Stomach (tissue), 9 donors: Measurements from ENCODE around the gene PHF2. TPM values are rescaled to one million over a fixed set of nuclear protein-coding genes. Genes with fewer than 3 reads are reported as not detected.

ENCODE experiments used
- DNase-seq, 2 donors: peaks; one replicate each; pipeline versions ENCODE4 v3.0.0 to v3.0.0-alpha.2; 2013 to 2019
- H3K27ac ChIP-seq, 5 donors: fragments of 200-600 bp in 4 of 5; sonication (generic) in 4 of 5; one replicate each; pipeline ENCODE4 v1.5.1; 2013 to 2019; ENCODE audit warnings: mild to moderate bottlenecking in 1 of 5, moderate library complexity in 1 of 5
- H3K27me3 ChIP-seq, 3 donors: fragments of 200-600 bp; sonication (generic); one replicate each; pipeline ENCODE4 v1.5.1; 2017 to 2019; ENCODE audit warnings: mixed run types in 1 of 3
- H3K36me3 ChIP-seq, 4 donors: fragments of 200-600 bp; sonication (generic); 1 replicate in 3 of 4; 2 replicates in 1 of 4; pipeline ENCODE4 v1.5.1; 2016 to 2019
- H3K4me1 ChIP-seq, 4 donors: fragments of 200-600 bp; sonication (generic); one replicate each; pipeline ENCODE4 v1.5.1; 2016 to 2019
- H3K4me3 ChIP-seq, 4 donors: fragments of 200-600 bp; sonication (generic) in 3 of 4; one replicate each; pipeline ENCODE4 v1.5.1; 2016 to 2019; ENCODE audit warnings: mild to moderate bottlenecking in 1 of 4
- H3K9me3 ChIP-seq, 4 donors: fragments of 200-600 bp; sonication (generic); one replicate each; pipeline ENCODE4 v1.5.1; 2016 to 2019
- EP300 ChIP-seq: sonication (generic); formaldehyde crosslinking; IDR thresholded peaks from one replicate; pipeline ENCODE4 v1.6.1; 2017; ENCODE audit warnings: antibody characterized with exemption
- POLR2A ChIP-seq, 4 donors: fragments of 450-650 bp; IDR thresholded peaks; one replicate each; pipeline ENCODE4 v1.6.1; 2016; ENCODE audit warnings: antibody characterized with exemption in 4 of 4, control low read depth in 2 of 4, mild to moderate bottlenecking in 1 of 4, moderate library complexity in 1 of 4
- POLR2AphosphoS5 ChIP-seq, 3 donors: sonication (generic); formaldehyde crosslinking; IDR thresholded peaks; one replicate each; pipeline ENCODE4 v1.6.1; 2016; ENCODE audit warnings: antibody characterized with exemption in 3 of 3
- WGBS, 5 donors: extraction: QIAGEN DNeasy Blood & Tissue Kit in 3 of 5; methylation state at CpG; one replicate each; pipeline versions ENCODE4 v1.1.5 to v1.1.7; 2013 to 2018; 5-methylcytosine and 5-hydroxymethylcytosine counted together
- intact Hi-C: fragments of 100-400 bp; cut with DNase I; formaldehyde crosslinking; loops from one replicate; pipeline ENCODE4 v1.15.1; 2023; ENCODE audit warnings: low total_unique reads
- polyA plus RNA-seq, 3 donors: library from polyadenylated mRNA; stranded (reverse); fragments of 200-250 nt; gene quantifications; one replicate each; pipeline ENCODE4 v1.2.3, GENCODE V29; 2013
- total RNA-seq, 5 donors: library from RNA; depleted of rRNA; stranded (reverse); fragments of >200 nt; gene quantifications; one replicate each; pipeline versions ENCODE4 v1.1.0 to v1.2.3, GENCODE V29; 2014 to 2016
- TF ChIP-seq, protein P1 (sequence below), 7 experiments: fragments of 450-650 bp in 4 of 7; fragments of 200-600 bp in 3 of 7; sonication (generic) in 3 of 7; IDR thresholded peaks; one replicate each; pipeline ENCODE4 v1.5.1; 2016 to 2019; ENCODE audit warnings: antibody characterized with exemption in 7 of 7, control low read depth in 2 of 7, mild to moderate bottlenecking in 1 of 7
- donor health status: healthy with polysubstance abuse.
- donor health status: Bipolar disorder and iron deficiency.
- donor health status: healthy.

The PHF2 gene
- total and polyA plus RNA-seq, 8 donors: 14.2 to 58.0 (median 19.5) TPM

GRCh38 chr9:93652604-93653592 is 76.5 kb downstream of the PHF2 start:
- intact Hi-C loops: no loop called here
- H3K27ac ChIP-seq: no peak overlapping the region
- H3K4me3 ChIP-seq: no peak overlapping the region
- peaks cover 69 to 100% (median 99%) of the 10 kb centered on the region in 4 donors for H3K36me3 ChIP-seq
- no peaks in the 10 kb centered on the region for H3K4me1 ChIP-seq
- 91 to 96% (median 93%) methylated on average over 13 to 24 of the region's 24 CpGs for WGBS, 5 donors
- no peaks in the 10 kb centered on the region for H3K27me3 ChIP-seq
- no peak for DNase-seq
- TF ChIP-seq POLR2A (IDR thresholded peaks at IDR 0.05) (no peak), EP300 (no peak), POLR2AphosphoS5 (IDR thresholded peaks at IDR 0.05) (no peak)
- TF ChIP-seq, protein P1, sequence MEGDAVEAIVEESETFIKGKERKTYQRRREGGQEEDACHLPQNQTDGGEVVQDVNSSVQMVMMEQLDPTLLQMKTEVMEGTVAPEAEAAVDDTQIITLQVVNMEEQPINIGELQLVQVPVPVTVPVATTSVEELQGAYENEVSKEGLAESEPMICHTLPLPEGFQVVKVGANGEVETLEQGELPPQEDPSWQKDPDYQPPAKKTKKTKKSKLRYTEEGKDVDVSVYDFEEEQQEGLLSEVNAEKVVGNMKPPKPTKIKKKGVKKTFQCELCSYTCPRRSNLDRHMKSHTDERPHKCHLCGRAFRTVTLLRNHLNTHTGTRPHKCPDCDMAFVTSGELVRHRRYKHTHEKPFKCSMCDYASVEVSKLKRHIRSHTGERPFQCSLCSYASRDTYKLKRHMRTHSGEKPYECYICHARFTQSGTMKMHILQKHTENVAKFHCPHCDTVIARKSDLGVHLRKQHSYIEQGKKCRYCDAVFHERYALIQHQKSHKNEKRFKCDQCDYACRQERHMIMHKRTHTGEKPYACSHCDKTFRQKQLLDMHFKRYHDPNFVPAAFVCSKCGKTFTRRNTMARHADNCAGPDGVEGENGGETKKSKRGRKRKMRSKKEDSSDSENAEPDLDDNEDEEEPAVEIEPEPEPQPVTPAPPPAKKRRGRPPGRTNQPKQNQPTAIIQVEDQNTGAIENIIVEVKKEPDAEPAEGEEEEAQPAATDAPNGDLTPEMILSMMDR (IDR thresholded peaks at IDR 0.05): no peak
- H3K9me3 ChIP-seq: no peaks in the 10 kb centered on the region

DNA sequence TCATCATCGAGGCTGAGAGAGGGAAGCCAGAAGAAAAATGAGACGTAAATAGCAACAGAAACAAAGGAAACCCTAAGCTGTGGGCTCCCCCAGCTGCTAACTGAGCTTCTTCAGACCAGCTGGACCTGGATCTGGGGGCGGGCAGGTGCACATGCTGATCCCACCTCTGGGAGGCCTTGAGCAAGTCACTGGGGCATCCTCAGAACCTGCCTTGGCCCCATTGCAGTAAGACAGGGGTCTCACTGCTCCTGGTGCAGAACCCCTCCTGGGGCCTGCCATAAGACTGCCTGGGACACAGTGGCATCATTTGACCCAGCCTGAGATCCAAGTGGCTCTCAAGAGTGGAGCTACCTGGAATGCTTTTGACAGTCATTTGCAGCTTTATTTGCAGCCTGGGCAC is 77.4 kb downstream of the PHF2 start:
- Histone ChIP-seq H3K9me3 (no peaks in the 10 kb centered on the region), H3K36me3 (peaks cover 71 to 100% (median 99%) of the 10 kb centered on the region in 4 donors), H3K4me3 (no peak overlapping the region), H3K27ac (no peak overlapping the region), H3K4me1 (no peaks in the 10 kb centered on the region), H3K27me3 (no peaks in the 10 kb centered on the region)
- intact Hi-C loops: no loop called here
- no peak for DNase-seq
- TF ChIP-seq POLR2AphosphoS5 (IDR thresholded peaks at IDR 0.05) (no peak), POLR2A (IDR thresholded peaks at IDR 0.05) (no peak), EP300 (no peak)
- TF ChIP-seq, protein P1 (IDR thresholded peaks at IDR 0.05): no peak
- WGBS, 5 donors: 89 to 98% (median 89%) methylated on average over 3 of the region's 3 CpGs

- intact Hi-C loops: no loop called here
- peaks cover 70 to 100% (median 99%) of the 10 kb centered on the region in 4 donors for H3K36me3 ChIP-seq
Measured at GRCh38 chr9:93654351-93654961, 78.1 kb downstream of the PHF2 start.

More at GRCh38 chr9:93654351-93654961, 78.1 kb downstream of the PHF2 start:
- TF ChIP-seq, protein P1 (IDR thresholded peaks at IDR 0.05): no peak
- TF ChIP-seq POLR2AphosphoS5 (IDR thresholded peaks at IDR 0.05): no peak
- Histone ChIP-seq H3K27ac (no peak overlapping the region), H3K27me3 (no peaks in the 10 kb centered on the region), H3K4me3 (no peak overlapping the region), H3K9me3 (no peaks in the 10 kb centered on the region), H3K4me1 (no peaks in the 10 kb centered on the region)
- WGBS, 5 donors: 91 to 98% (median 96%) methylated on average over 7 to 21 of the region's 21 CpGs
- DNase-seq: no peak
